Measurements from ENCODE around the gene FLII.
"Not testable (repeated sequence)": the region's sequence is repeated elsewhere in the genome, so short reads cannot be mapped to it uniquely, and the experiment has no call there.

FLII gene

GRCh38 chr17:18258356-18259038 is at the start of gene FLII:
Gene FLII (minus strand): TSS chr17:18258738. CDS start chr17:18258690, 48 bp downstream.
- peak within 1 kb of the TSS; percentile 96 for H2AFZ ChIP-seq (ENCODE audit: low read depth, low read length)

GRCh38 chr17:18303206-18303605 is 44.7 kb upstream of the FLII start:
- not testable (repeated sequence) for H3K9me3 ChIP-seq (ENCODE audit: low read length); H3K4me1 ChIP-seq (ENCODE audit: insufficient read depth, low read length); H3K4me3 ChIP-seq (ENCODE audit: low read length); H3K27me3 ChIP-seq (ENCODE audit: insufficient read depth, low read length); H2AFZ ChIP-seq (ENCODE audit: low read depth, low read length)
- H3K36me3 ChIP-seq (ENCODE audit: insufficient read depth, low read length): peaks cover 81% of the 10 kb centered on the region

More at GRCh38 chr17:18258356-18259038, at the start of gene FLII:
- no peaks in the 10 kb centered on the region for H3K9me3 ChIP-seq (ENCODE audit: low read length)
- H3K4me3 ChIP-seq (ENCODE audit: low read length): peak within 1 kb of the TSS; percentile 54
- no peaks in the 10 kb centered on the region for H3K27me3 ChIP-seq (ENCODE audit: insufficient read depth, low read length)
- H3K4me1 ChIP-seq (ENCODE audit: insufficient read depth, low read length): peaks cover 22% of the 10 kb centered on the region
- H3K36me3 ChIP-seq (ENCODE audit: insufficient read depth, low read length): peaks cover 28% of the 10 kb centered on the region

- no peak overlapping the region for H3K4me3 ChIP-seq (ENCODE audit: low read length)
- no peaks in the 10 kb centered on the region for H3K9me3 ChIP-seq (ENCODE audit: low read length)
- no peaks in the 10 kb centered on the region for H3K4me1 ChIP-seq (ENCODE audit: insufficient read depth, low read length)
- peaks cover 70% of the 10 kb centered on the region for H3K36me3 ChIP-seq (ENCODE audit: insufficient read depth, low read length)
- no peak overlapping the region for H2AFZ ChIP-seq (ENCODE audit: low read depth, low read length)
- H3K27me3 ChIP-seq (ENCODE audit: insufficient read depth, low read length): no peaks in the 10 kb centered on the region
Measured at GRCh38 chr17:18300725-18301480, 42.4 kb upstream of the FLII start.

- H3K36me3 ChIP-seq (ENCODE audit: insufficient read depth, low read length): peaks cover 68% of the 10 kb centered on the region
- H3K27me3 ChIP-seq (ENCODE audit: insufficient read depth, low read length); H3K9me3 ChIP-seq (ENCODE audit: low read length): not testable (repeated sequence)
Measured at GRCh38 chr17:18298061-18298460, 39.5 kb upstream of the FLII start.

GRCh38 chr17:18291718-18292540 is 33.4 kb upstream of the FLII start:
- no peak overlapping the region for H2AFZ ChIP-seq (ENCODE audit: low read depth, low read length)
- H3K36me3 ChIP-seq (ENCODE audit: insufficient read depth, low read length): peaks cover 78% of the 10 kb centered on the region
- H3K4me1 ChIP-seq (ENCODE audit: insufficient read depth, low read length): no peaks in the 10 kb centered on the region

More at GRCh38 chr17:18298061-18298460, 39.5 kb upstream of the FLII start:
- H3K4me3 ChIP-seq (ENCODE audit: low read length); H3K4me1 ChIP-seq (ENCODE audit: insufficient read depth, low read length); H2AFZ ChIP-seq (ENCODE audit: low read depth, low read length): not testable (repeated sequence)

GRCh38 chr17:18285296-18285695 is 26.8 kb upstream of the FLII start:
- H3K9me3 ChIP-seq (ENCODE audit: low read length): no peaks in the 10 kb centered on the region
- H3K4me3 ChIP-seq (ENCODE audit: low read length): no peak overlapping the region
- H2AFZ ChIP-seq (ENCODE audit: low read depth, low read length): no peak overlapping the region
- H3K4me1 ChIP-seq (ENCODE audit: insufficient read depth, low read length): no peaks in the 10 kb centered on the region
- no peaks in the 10 kb centered on the region for H3K27me3 ChIP-seq (ENCODE audit: insufficient read depth, low read length)
- H3K36me3 ChIP-seq (ENCODE audit: insufficient read depth, low read length): peaks cover 86% of the 10 kb centered on the region

More at GRCh38 chr17:18291718-18292540, 33.4 kb upstream of the FLII start:
- no peaks in the 10 kb centered on the region for H3K9me3 ChIP-seq (ENCODE audit: low read length)
- no peak overlapping the region for H3K4me3 ChIP-seq (ENCODE audit: low read length)
- no peaks in the 10 kb centered on the region for H3K27me3 ChIP-seq (ENCODE audit: insufficient read depth, low read length)

- no peak overlapping the region for H2AFZ ChIP-seq (ENCODE audit: low read depth, low read length)
- H3K4me3 ChIP-seq (ENCODE audit: low read length): no peak overlapping the region
- no peaks in the 10 kb centered on the region for H3K4me1 ChIP-seq (ENCODE audit: insufficient read depth, low read length)
- H3K9me3 ChIP-seq (ENCODE audit: low read length): no peaks in the 10 kb centered on the region
- no peaks in the 10 kb centered on the region for H3K27me3 ChIP-seq (ENCODE audit: insufficient read depth, low read length)
- peaks cover 87% of the 10 kb centered on the region for H3K36me3 ChIP-seq (ENCODE audit: insufficient read depth, low read length)
Measured at GRCh38 chr17:18281788-18282187, 23.2 kb upstream of the FLII start.

GRCh38 chr17:18280766-18281371 is 22.3 kb upstream of the FLII start:
- no peaks in the 10 kb centered on the region for H3K27me3 ChIP-seq (ENCODE audit: insufficient read depth, low read length)
- H3K4me3 ChIP-seq (ENCODE audit: low read length): no peak overlapping the region
- peaks cover 89% of the 10 kb centered on the region for H3K36me3 ChIP-seq (ENCODE audit: insufficient read depth, low read length)
- H3K9me3 ChIP-seq (ENCODE audit: low read length): no peaks in the 10 kb centered on the region
- no peak overlapping the region for H2AFZ ChIP-seq (ENCODE audit: low read depth, low read length)
- no peaks in the 10 kb centered on the region for H3K4me1 ChIP-seq (ENCODE audit: insufficient read depth, low read length)

GRCh38 chr17:18280249-18280648 is 21.7 kb upstream of the FLII start:
- no peaks in the 10 kb centered on the region for H3K4me1 ChIP-seq (ENCODE audit: insufficient read depth, low read length)
- H2AFZ ChIP-seq (ENCODE audit: low read depth, low read length): no peak overlapping the region
- H3K36me3 ChIP-seq (ENCODE audit: insufficient read depth, low read length): peaks cover 87% of the 10 kb centered on the region
- no peak overlapping the region for H3K4me3 ChIP-seq (ENCODE audit: low read length)
- H3K27me3 ChIP-seq (ENCODE audit: insufficient read depth, low read length): no peaks in the 10 kb centered on the region
- no peaks in the 10 kb centered on the region for H3K9me3 ChIP-seq (ENCODE audit: low read length)

GRCh38 chr17:18278867-18279266 is 20.3 kb upstream of the FLII start:
- Histone ChIP-seq H3K4me1 (ENCODE audit: insufficient read depth, low read length) (no peaks in the 10 kb centered on the region), H2AFZ (ENCODE audit: low read depth, low read length) (no peak overlapping the region), H3K9me3 (ENCODE audit: low read length) (no peaks in the 10 kb centered on the region), H3K27me3 (ENCODE audit: insufficient read depth, low read length) (no peaks in the 10 kb centered on the region), H3K4me3 (ENCODE audit: low read length) (no peak overlapping the region), H3K36me3 (ENCODE audit: insufficient read depth, low read length) (peaks cover 86% of the 10 kb centered on the region)

GRCh38 chr17:18277076-18277475 is 18.5 kb upstream of the FLII start:
- no peaks in the 10 kb centered on the region for H3K27me3 ChIP-seq (ENCODE audit: insufficient read depth, low read length)
- H3K36me3 ChIP-seq (ENCODE audit: insufficient read depth, low read length): peaks cover 81% of the 10 kb centered on the region
- H2AFZ ChIP-seq (ENCODE audit: low read depth, low read length): no peak overlapping the region
- H3K4me3 ChIP-seq (ENCODE audit: low read length): no peak overlapping the region
- H3K9me3 ChIP-seq (ENCODE audit: low read length): no peaks in the 10 kb centered on the region
- H3K4me1 ChIP-seq (ENCODE audit: insufficient read depth, low read length): no peaks in the 10 kb centered on the region

- no peaks in the 10 kb centered on the region for H3K4me1 ChIP-seq (ENCODE audit: insufficient read depth, low read length)
- H3K9me3 ChIP-seq (ENCODE audit: low read length): no peaks in the 10 kb centered on the region
- H3K4me3 ChIP-seq (ENCODE audit: low read length): no peak overlapping the region
- peaks cover 34% of the 10 kb centered on the region for H3K36me3 ChIP-seq (ENCODE audit: insufficient read depth, low read length)
- H3K27me3 ChIP-seq (ENCODE audit: insufficient read depth, low read length): no peaks in the 10 kb centered on the region
- no peak overlapping the region for H2AFZ ChIP-seq (ENCODE audit: low read depth, low read length)
Measured at GRCh38 chr17:18270046-18270931, 11.8 kb upstream of the FLII start.

Measured in neuron (in vitro differentiated cells).